GM13976 (cell line): ENCODE data around the gene C18orf54.
A peak's percentile ranks its signal among the peaks of the same experiment; 100 is the strongest.

Source experiments
- DNase-seq: peaks from one replicate; pipeline ENCODE4 v3.0.0; 2012; ENCODE audit warnings: low spot score
- CTCF ChIP-seq: IDR thresholded peaks from 2 replicates; pipeline ENCODE4 v1.5.1; 2012; ENCODE audit warnings: borderline replicate concordance, mild to moderate bottlenecking; ENCODE audit not compliant: insufficient read depth; ENCODE audit errors: extremely low read depth, missing control alignments, control extremely low read depth
- in situ Hi-C: fragments of 300-500 bp; cut with MboI; formaldehyde crosslinking; loops from one replicate; pipeline ENCODE4 v1.12.0; 2022; ENCODE audit warnings: low sequenced_read_pairs, mixed read lengths, inconsistent platforms; ENCODE audit not compliant: unreplicated experiment

Gene C18orf54

GRCh38 chr18:54387631-54388030 is 29.9 kb downstream of the C18orf54 start:
- TF ChIP-seq CTCF, result no peak
- in situ Hi-C loops, result no loop called here
- DNase-seq, result no peak

GRCh38 chr18:54388203-54389142 is 30.8 kb downstream of the C18orf54 start:
- TF ChIP-seq CTCF, result no peak
- peak; percentile 40 for DNase-seq
- in situ Hi-C loops, result no loop called here

- DNase-seq, result no peak
- TF ChIP-seq CTCF, result no peak
- in situ Hi-C loops, result no loop called here
Observed at GRCh38 chr18:54389143-54389505, 31.4 kb downstream of the C18orf54 start.

- in situ Hi-C loops, result no loop called here
- TF ChIP-seq CTCF, result no peak
- no peak for DNase-seq
Observed at GRCh38 chr18:54390838-54391237, 33.1 kb downstream of the C18orf54 start.

- peak; percentile 46 for DNase-seq
- peak; percentile 62 for TF ChIP-seq CTCF
- in situ Hi-C loops, result no loop called here
Observed at GRCh38 chr18:54392543-54393023, 34.9 kb downstream of the C18orf54 start.

- in situ Hi-C loops, result no loop called here
- TF ChIP-seq CTCF, result no peak
- no peak for DNase-seq
Observed at GRCh38 chr18:54393648-54394294, 36.1 kb downstream of the C18orf54 start.
